Right cardiac atrium (tissue), 5 donors: ENCODE measurements around the gene TPST1. TPM values are rescaled to one million over a fixed set of nuclear protein-coding genes. Genes with fewer than 3 reads are reported as not detected.
"Not testable (repeated sequence)": the region's sequence is repeated elsewhere in the genome, so short reads cannot be mapped to it uniquely, and the experiment has no call there.

ENCODE experiments used
- ATAC-seq, 2 donors: fragments of 200-7000 bp; cut with Tn5 transposase; one replicate each; pipeline versions ENCODE4 v1.8.0 to v1.9.1; 2020; ENCODE audit warnings: moderate library complexity in 2 of 2, mild to moderate bottlenecking in 1 of 2
- DNase-seq, 3 donors: peaks; one replicate each; pipeline ENCODE4 v3.0.0-alpha.2; 2020
- H3K27ac ChIP-seq: one replicate; pipeline ENCODE4 v1.5.1; 2013; ENCODE audit warnings: mild to moderate bottlenecking, low read length, control low read depth, moderate library complexity
- H3K27me3 ChIP-seq: one replicate; pipeline ENCODE4 v1.6.1; 2013; ENCODE audit not compliant: control insufficient read depth, insufficient read depth
- H3K4me1 ChIP-seq: one replicate; pipeline ENCODE4 v1.6.1; 2013; ENCODE audit warnings: low read length; ENCODE audit not compliant: control insufficient read depth, insufficient read depth
- H3K4me3 ChIP-seq: one replicate; pipeline ENCODE4 v1.5.1; 2013; ENCODE audit warnings: low read length, control low read depth
- H3K9me3 ChIP-seq: one replicate; pipeline ENCODE4 v1.6.1; 2013; ENCODE audit warnings: low read length; ENCODE audit not compliant: control insufficient read depth
- WGBS: extraction: QIAGEN DNeasy Blood & Tissue Kit; methylation state at CpG from one replicate; pipeline ENCODE4 v1.1.7; 2013; 5-methylcytosine and 5-hydroxymethylcytosine counted together
- intact Hi-C, 4 donors: fragments of 100-400 bp; cut with DNase I; formaldehyde crosslinking; loops; one replicate each; pipeline versions ENCODE4 v1.11.0 to v1.14.0; 2022 to 2023
- polyA plus RNA-seq: library from polyadenylated mRNA; stranded (reverse); fragments of 200-250 nt; gene quantifications from one replicate; pipeline ENCODE4 v1.2.3, GENCODE V29; 2013
- total RNA-seq, 4 donors: library from RNA; stranded (reverse); fragmentation: NEBNext Ultra II Directional; extraction: Animal tissue kit (Norgen Biotek cat#: 25700); gene quantifications; one replicate each; pipeline ENCODE4 v1.2.1, GENCODE V29; 2021
- donor health status: healthy with polysubstance abuse.
- donor health status: DM: no; HTN: yes; CAD: no.
- donor health status: DM: no; HTN: no; CAD: no.
- donor health status: DM: no; HTN: yes; CAD: no; lungs with severe emphysema.
- donor health status: DM: yes; HTN: yes; CAD: no.

Gene TPST1
- total and polyA plus RNA-seq, 5 donors, result 5.1 to 9.9 (median 7.4) TPM

DNA sequence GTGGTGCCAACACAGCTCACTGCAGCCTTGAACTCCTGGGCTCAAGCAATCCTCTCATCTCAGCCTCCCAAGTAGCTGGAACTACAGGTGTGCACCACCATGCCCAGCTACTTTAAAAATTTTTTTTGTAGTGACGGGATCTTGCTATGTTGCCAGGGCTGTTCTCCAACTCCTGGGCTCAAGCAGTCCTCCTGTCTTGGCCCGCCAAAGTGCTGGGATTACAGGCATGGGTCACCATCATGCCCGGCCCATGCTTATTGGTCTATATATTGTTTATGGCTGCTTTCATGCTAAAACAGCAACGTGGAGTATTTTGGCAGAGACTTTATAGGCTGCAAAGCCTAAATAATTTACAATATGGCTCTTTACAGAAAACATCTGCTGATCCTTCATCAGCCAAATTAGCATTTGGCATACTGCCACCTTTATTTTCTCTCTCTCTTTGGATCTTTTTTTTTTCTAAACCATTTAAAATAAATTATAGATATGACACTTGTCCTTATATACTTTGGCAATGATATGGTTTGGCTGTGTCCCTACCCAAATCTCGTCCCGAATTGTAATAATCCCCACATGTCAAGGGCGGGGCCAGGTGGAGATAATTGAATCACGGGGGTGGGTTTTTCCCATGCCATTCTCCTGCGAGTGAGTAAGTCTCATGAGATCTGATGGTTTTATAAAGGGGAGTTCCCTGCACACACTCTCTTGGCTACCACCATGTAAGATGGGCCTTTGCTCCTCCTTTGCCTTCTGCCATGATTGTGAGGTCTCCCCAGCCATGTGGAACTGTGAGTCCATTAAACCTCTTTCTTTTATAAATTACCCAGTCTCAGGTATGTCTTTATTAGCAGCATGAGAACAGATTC is 32.4 kb upstream of the TPST1 start:
- H3K9me3 ChIP-seq, H3K4me3 ChIP-seq, ATAC-seq, H3K27me3 ChIP-seq, intact Hi-C loops, H3K4me1 ChIP-seq, DNase-seq, H3K27ac ChIP-seq: not testable (repeated sequence)
- WGBS, result 54% methylated on average over 9 of the region's 9 CpGs

- Histone ChIP-seq H3K27me3 (no peaks in the 10 kb centered on the region), H3K4me1 (peaks cover 5% of the 10 kb centered on the region), H3K4me3 (no peak overlapping the region), H3K27ac (no peak overlapping the region), H3K9me3 (no peaks in the 10 kb centered on the region)
- intact Hi-C loops, result no loop called here
- WGBS, result 93% methylated on average over 5 of the region's 5 CpGs
- ATAC-seq, result no peak
- DNase-seq, result no peak
Measured at GRCh38 chr7:66173856-66174255, 31.3 kb upstream of the TPST1 start.

- H3K4me1 ChIP-seq, H3K4me3 ChIP-seq, ATAC-seq, DNase-seq, H3K27ac ChIP-seq, intact Hi-C loops, H3K27me3 ChIP-seq, H3K9me3 ChIP-seq: not testable (repeated sequence)
- 91% methylated on average over 8 of the region's 8 CpGs for WGBS
Measured at GRCh38 chr7:66175006-66175405, 30.1 kb upstream of the TPST1 start.

GRCh38 chr7:66176914-66177313 is 28.2 kb upstream of the TPST1 start:
- peak in 2 of 3 donors; percentile 51 to 52 for DNase-seq
- Histone ChIP-seq H3K4me3 (no peak overlapping the region), H3K27me3 (no peaks in the 10 kb centered on the region), H3K9me3 (no peaks in the 10 kb centered on the region), H3K4me1 (no peaks in the 10 kb centered on the region), H3K27ac (no peak overlapping the region)
- intact Hi-C loops, result no loop called here
- WGBS, result 59% methylated on average over 2 of the region's 2 CpGs
- ATAC-seq, result peak in 1 of 2 donors; percentile 47

- no peak for ATAC-seq
- Histone ChIP-seq H3K27ac (no peak overlapping the region), H3K9me3 (no peaks in the 10 kb centered on the region), H3K4me3 (no peak overlapping the region), H3K4me1 (no peaks in the 10 kb centered on the region), H3K27me3 (no peaks in the 10 kb centered on the region)
- intact Hi-C loops, result no loop called here
- DNase-seq, result no peak
- WGBS, result 97% methylated on average over 2 of the region's 2 CpGs
Measured at GRCh38 chr7:66178258-66178657, 26.9 kb upstream of the TPST1 start.

DNA sequence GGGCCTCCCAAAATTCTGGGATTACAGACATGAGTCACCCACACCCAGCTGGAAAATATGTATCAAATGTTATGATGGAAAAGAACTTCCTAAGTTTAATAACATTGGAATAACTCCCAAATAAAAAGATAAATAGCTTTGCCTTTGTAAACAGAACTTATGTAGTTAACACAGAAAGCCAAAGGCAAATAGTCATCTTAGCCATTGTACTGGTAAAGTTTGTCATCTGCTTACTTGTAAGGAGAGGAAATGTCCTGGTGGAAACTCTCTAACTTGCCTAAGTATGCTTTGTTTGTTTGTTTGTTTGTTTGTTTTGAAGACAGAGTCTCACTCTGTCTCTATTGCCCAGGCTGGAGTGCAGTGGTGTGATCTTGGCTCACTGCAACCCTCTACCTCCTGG is 23.8 kb upstream of the TPST1 start:
- H3K9me3 ChIP-seq, result no peaks in the 10 kb centered on the region
- no peak overlapping the region for H3K27ac ChIP-seq
- ATAC-seq (no peak), DNase-seq (no peak)
- no peaks in the 10 kb centered on the region for H3K4me1 ChIP-seq
- H3K27me3 ChIP-seq, result no peaks in the 10 kb centered on the region
- H3K4me3 ChIP-seq, result no peak overlapping the region
- intact Hi-C loops, result no loop called here

DNA sequence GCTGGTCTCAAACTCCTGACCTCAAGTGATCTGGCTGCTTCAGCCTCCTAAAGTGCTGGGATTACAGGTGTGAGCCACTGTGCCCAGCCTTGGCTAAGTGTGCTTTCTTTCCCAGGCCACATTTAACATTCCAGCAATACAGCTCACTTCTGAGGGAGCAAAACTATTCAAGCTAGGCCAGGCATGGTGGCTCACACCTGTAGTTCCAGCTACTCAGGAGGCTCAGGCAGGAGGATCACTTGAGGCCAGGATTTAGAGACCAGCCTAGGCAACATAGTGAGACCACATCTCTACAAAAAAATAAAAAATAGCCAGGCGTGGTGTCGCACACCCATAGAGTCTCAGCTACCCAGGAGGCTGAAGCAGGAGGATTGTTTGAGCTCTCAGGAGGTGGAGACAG is 23.3 kb upstream of the TPST1 start:
- 95% methylated on average over 2 of the region's 2 CpGs for WGBS
- Histone ChIP-seq H3K27ac (no peak overlapping the region), H3K4me1 (no peaks in the 10 kb centered on the region), H3K4me3 (no peak overlapping the region), H3K27me3 (no peaks in the 10 kb centered on the region), H3K9me3 (no peaks in the 10 kb centered on the region)
- DNase-seq (no peak), ATAC-seq (no peak)
- intact Hi-C loops, result no loop called here

GRCh38 chr7:66182920-66183319 is 22.2 kb upstream of the TPST1 start:
- H3K4me3 ChIP-seq, result no peak overlapping the region
- intact Hi-C loops, result no loop called here
- ATAC-seq (no peak), DNase-seq (no peak)
- no peaks in the 10 kb centered on the region for H3K27me3 ChIP-seq
- no peaks in the 10 kb centered on the region for H3K4me1 ChIP-seq
- no peaks in the 10 kb centered on the region for H3K9me3 ChIP-seq
- no peak overlapping the region for H3K27ac ChIP-seq
- WGBS, result 90% methylated on average over 6 of the region's 6 CpGs

DNA sequence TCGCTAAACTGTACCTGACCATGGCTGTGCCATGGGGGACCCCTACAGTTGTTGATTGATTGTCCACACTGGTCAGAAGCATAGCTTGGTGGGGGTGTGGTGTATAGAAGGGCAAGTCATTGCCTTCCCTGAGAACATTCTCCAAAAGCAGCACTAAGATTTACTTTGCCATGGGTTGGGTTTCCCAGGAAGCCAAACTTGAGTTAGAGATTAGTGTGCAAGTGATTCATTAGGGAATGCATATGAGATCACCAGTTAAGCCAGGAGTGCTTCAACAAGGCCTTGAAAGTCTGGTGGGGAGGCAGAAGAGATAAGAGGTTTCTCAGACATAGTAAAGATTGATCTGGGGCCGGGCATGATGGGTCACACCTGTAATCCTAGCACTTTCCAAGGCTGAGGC is 21.4 kb upstream of the TPST1 start:
- Histone ChIP-seq H3K4me1 (no peaks in the 10 kb centered on the region), H3K4me3 (no peak overlapping the region), H3K9me3 (no peaks in the 10 kb centered on the region), H3K27ac (no peak overlapping the region), H3K27me3 (no peaks in the 10 kb centered on the region)
- ATAC-seq (peak in 1 of 2 donors; percentile 16), DNase-seq (no peak)
- 74% methylated on average over 2 of the region's 2 CpGs for WGBS
- intact Hi-C loops, result no loop called here

GRCh38 chr7:66185680-66186187 is 19.4 kb upstream of the TPST1 start:
- WGBS, result 93% methylated on average over 8 of the region's 8 CpGs
- H3K9me3 ChIP-seq, result no peaks in the 10 kb centered on the region
- H3K27me3 ChIP-seq, result no peaks in the 10 kb centered on the region
- no peaks in the 10 kb centered on the region for H3K4me1 ChIP-seq
- ATAC-seq, result no peak
- no peak overlapping the region for H3K4me3 ChIP-seq
- DNase-seq, result no peak
- H3K27ac ChIP-seq, result no peak overlapping the region
- intact Hi-C loops, result no loop called here

- no peaks in the 10 kb centered on the region for H3K9me3 ChIP-seq
- no peak for DNase-seq
- intact Hi-C loops, result no loop called here
- WGBS, result 89% methylated on average over 4 of the region's 4 CpGs
- H3K27ac ChIP-seq, result no peak overlapping the region
- no peaks in the 10 kb centered on the region for H3K4me1 ChIP-seq
- H3K4me3 ChIP-seq, result no peak overlapping the region
- no peaks in the 10 kb centered on the region for H3K27me3 ChIP-seq
- no peak for ATAC-seq
Measured at GRCh38 chr7:66186991-66187390, 18.1 kb upstream of the TPST1 start.
